Stimulated activated CD8-positive, alpha-beta memory T cell treated with anti-CD3 and anti-CD28 coated beads, Interleukin-4, amount 100 ng/mL, for 1 hour (primary cell): Measurements from ENCODE around the gene ATP5ME.

Experiments
- DNase-seq, 2 donors: peaks; one replicate each; pipeline ENCODE4 v3.0.0-alpha.2; 2020; ENCODE audit warnings: low read depth in 2 of 2, low spot score in 1 of 2

ATP5ME gene

GRCh38 chr4:684623-685327 is 10.7 kb upstream of the ATP5ME start:
- DNase-seq = no peak

GRCh38 chr4:683982-684622 is 10.0 kb upstream of the ATP5ME start:
- no peak for DNase-seq

- no peak for DNase-seq
These were observed 9.3 kb upstream of the ATP5ME start for GRCh38 chr4:683247-683897.

- DNase-seq = no peak
These were observed 8.6 kb upstream of the ATP5ME start for GRCh38 chr4:682490-683172.

GRCh38 chr4:681736-682451 is 7.8 kb upstream of the ATP5ME start:
- DNase-seq = no peak

GRCh38 chr4:680928-681645 is 7.0 kb upstream of the ATP5ME start:
- DNase-seq = no peak

- no peak for DNase-seq
These were observed 6.5 kb upstream of the ATP5ME start for GRCh38 chr4:680551-680927.

- no peak for DNase-seq
These were observed 6.0 kb upstream of the ATP5ME start for GRCh38 chr4:680091-680490.

GRCh38 chr4:679629-680028 is 5.6 kb upstream of the ATP5ME start:
- no peak for DNase-seq

- DNase-seq = no peak
These were observed 5.0 kb upstream of the ATP5ME start for GRCh38 chr4:679104-679481.

- DNase-seq = no peak
These were observed 4.4 kb upstream of the ATP5ME start for GRCh38 chr4:678331-679103.

- DNase-seq = no peak
These were observed 3.6 kb upstream of the ATP5ME start for GRCh38 chr4:677431-678293.

- no peak for DNase-seq
These were observed 2.8 kb upstream of the ATP5ME start for GRCh38 chr4:676871-677235.

GRCh38 chr4:675980-676870 is 2.1 kb upstream of the ATP5ME start:
- no peak for DNase-seq

GRCh38 chr4:675036-675882 is 1.2 kb upstream of the ATP5ME start:
- DNase-seq = no peak

- no peak for DNase-seq
These were observed 556 bp downstream of the ATP5ME start for GRCh38 chr4:673349-674091.
